GM18505 (cell line): Measurements from ENCODE around the gene PLXNB2.

ENCODE experiments used
- ATAC-seq: cut with Tn5 transposase; IDR thresholded peaks from one replicate; pipeline ENCODE4 v1.9.1; 2021; ENCODE audit not compliant: unreplicated experiment
- POLR2A ChIP-seq: IDR thresholded peaks from 4 replicates; pipeline ENCODE4 v1.6.1; 2011; ENCODE audit warnings: borderline replicate concordance; ENCODE audit not compliant: insufficient read depth, insufficient read length; ENCODE audit errors: extremely low read depth

PLXNB2 gene

GRCh38 chr22:50318698-50319411 lies 11.4 kb upstream of the PLXNB2 start:
- ATAC-seq: no peak
- no peak for TF ChIP-seq POLR2A

DNA sequence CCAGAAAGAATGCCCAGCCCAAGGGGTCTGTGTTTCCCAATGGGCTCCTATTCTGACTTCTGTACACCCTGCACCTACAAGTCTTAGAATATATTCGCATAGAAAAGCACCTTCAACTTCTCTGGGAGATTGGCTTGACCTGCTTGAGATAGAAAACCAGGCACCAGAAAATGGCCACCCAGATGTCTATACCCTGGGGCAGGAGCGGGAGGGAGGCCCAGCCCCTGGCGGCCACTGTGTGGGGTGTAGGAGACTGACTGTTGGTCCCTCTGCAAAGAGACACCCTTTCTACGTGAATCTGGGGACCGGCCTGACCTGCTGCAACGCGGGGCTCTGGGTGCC lies 10.9 kb upstream of the PLXNB2 start:
- no peak for ATAC-seq
- TF ChIP-seq POLR2A: no peak

DNA sequence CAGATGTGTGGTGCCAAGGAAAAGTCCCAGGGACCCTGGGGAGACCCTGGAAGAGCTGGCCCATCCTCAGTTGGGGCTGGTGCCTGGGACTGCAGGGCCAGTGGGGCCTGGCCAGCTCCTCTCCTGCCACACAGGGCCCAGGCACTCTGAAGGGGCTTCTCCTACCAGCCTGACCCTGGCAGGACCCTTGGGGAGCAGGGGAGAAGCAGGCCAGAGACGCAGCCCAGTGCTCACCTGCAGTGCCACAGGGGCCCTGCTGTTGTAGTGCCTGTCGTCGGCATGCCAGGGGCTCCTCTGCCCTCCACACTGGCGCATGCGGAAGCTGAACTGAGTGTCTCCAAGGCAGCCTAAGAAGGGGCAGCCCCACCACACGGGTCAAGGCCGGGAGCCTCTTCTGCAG lies 10.2 kb upstream of the PLXNB2 start:
- TF ChIP-seq POLR2A: no peak
- no peak for ATAC-seq

DNA sequence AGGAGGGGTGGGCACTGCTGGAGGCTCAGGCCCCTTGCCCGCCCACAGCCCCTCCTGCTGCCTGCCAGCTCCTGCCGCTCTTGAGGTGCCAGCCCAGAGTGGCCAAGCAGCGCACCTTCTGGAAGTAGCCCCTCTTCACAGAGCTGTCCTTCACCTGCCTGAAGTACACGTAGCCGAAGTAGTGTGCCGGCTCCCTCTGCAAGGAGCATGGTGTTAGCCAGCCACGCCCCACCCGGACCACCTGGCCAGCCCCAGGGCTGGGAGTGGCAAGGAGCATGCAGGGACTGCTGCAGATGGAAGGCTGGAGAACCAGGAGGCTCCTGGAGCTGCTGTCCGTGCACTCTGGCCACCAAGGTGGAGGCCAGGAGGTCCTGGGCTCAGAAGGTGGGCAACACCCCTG lies 9.7 kb upstream of the PLXNB2 start:
- no peak for ATAC-seq
- no peak for TF ChIP-seq POLR2A

- TF ChIP-seq POLR2A: no peak
- no peak for ATAC-seq
These were observed 8.9 kb upstream of the PLXNB2 start for GRCh38 chr22:50316114-50317065.

DNA sequence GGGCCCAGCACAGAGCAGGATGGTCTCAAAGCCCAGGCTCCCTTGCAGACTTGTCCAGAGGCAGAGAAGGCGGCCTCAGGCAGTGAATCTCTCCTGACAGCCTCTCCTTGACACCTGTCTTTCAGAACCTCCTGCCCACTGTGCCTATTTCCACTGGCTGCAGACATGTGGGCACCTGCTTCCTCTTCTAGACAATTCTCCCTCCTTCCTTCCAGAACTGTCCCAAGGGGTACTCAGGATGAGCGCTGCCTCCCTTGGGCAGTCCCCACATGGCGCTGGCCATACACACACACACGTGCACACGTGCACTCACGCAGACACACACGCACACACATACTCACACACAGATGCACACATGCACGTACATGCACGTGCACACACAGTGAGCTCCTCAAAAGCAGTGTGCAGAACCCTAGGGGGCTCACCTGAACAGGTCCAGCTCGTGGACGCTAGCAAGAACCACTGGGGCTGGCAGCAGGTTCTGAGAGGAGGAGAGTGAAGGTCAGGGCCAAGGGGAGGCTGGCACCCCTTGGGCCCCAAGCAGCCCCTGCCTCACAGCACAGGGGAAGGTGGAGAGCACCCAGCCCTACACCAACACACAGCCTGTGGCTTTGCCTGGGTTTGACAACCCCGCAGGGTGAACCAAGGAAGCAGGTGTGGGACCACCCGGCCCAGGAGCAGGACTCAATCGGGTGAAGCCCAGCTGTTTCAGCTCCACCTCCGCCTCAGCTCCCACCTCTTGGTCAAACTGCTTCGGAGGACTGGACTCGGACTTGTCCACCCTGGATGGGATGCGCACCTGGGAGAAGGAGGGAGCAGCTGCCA lies 8.1 kb upstream of the PLXNB2 start:
- TF ChIP-seq POLR2A: no peak
- ATAC-seq: no peak

DNA sequence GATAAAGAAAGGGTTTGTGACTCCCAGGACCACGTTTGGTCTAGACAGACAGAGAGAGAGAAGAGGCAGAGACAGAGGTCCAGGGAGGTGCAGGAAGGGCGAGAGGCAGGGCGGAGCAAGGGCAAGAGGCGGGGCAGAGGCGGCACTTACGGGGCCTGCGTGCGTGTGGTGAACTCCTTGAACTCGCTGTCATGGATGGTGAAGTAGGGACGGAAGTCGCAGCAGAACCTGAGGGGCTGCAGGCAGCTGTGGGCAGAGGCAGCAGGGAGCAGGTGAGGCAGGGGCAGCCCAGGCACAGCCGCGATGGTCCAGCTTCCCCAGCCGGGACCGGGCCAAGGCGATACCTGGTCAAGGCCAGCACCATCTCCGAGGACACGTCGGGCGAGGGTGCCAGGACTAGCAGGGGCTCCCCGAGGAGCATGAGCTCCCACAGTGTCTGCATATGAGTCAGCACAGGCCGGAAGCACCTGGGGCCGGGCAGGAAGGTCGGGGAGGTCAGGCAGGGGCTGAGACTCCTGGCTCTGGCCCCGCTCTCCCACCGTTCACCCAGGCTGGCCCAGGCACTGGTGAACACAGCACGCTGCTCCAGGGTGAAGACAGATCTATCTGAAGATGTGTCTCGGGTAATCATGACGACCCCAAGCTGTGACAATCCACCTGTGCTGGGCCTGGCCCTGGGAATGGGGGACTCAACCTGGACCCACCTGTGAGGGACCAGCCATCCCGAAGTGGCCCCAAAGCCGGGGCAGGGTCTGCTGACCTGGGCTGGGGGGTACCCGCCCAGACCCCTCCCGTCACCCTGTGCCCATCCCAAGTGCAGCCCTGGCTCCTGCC lies 7.2 kb upstream of the PLXNB2 start:
- peak; percentile 77 for TF ChIP-seq POLR2A
- ATAC-seq: peak; percentile 67

GRCh38 chr22:50314081-50314454 lies 6.6 kb upstream of the PLXNB2 start:
- no peak for TF ChIP-seq POLR2A
- no peak for ATAC-seq

DNA sequence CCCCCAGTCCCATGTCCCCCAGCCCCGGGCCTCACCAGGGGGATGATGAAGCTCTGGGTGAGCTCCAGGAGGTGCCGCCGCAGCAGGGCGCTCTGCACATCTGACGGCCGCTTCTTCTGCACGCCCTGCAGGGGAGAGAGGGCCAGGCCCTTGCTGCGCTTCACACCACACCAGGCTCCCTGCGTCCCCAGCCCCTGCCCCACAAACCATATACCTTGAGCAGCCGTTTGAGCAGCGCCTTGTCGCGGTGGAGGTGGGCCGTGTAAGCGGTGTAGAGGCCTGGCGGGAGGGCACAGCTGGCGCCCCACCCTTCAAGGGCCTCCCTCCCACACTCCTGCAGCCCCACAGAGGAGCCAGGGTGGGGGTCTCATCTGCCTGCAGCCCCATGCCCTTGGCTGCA lies 6.2 kb upstream of the PLXNB2 start:
- no peak for TF ChIP-seq POLR2A
- ATAC-seq: no peak

GRCh38 chr22:50313021-50313420 lies 5.6 kb upstream of the PLXNB2 start:
- TF ChIP-seq POLR2A: no peak
- ATAC-seq: no peak

DNA sequence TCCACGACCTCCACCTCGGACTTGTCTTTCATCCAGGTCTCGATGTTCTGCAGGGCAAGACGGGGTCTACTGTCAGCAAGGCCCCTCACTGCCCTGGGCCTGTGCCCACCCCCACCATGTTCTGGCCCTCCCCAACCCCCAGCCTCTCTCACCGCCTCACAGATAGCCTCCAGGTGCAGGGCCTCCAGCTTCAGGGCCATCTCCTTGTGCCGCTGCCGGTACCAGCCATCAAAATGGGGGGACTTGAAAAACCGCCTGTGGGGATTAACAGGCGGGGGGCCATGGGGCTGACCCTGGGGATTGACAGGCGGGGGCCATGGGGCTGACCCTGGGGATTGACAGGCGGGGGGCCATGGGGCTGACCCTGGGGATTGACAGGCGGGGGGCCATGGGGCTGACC lies 4.9 kb upstream of the PLXNB2 start:
- no peak for TF ChIP-seq POLR2A
- no peak for ATAC-seq

GRCh38 chr22:50311606-50312351 lies 4.3 kb upstream of the PLXNB2 start:
- ATAC-seq: no peak

More at GRCh38 chr22:50311606-50312351, 4.3 kb upstream of the PLXNB2 start:
- no peak for TF ChIP-seq POLR2A
